ENCODE measurements around the gene TEX52. TPM values are rescaled to one million over a fixed set of nuclear protein-coding genes. Genes with fewer than 3 reads are reported as not detected.

TEX52 gene
- total and polyA plus RNA-seq, 2 experiments from 2014 or later: not detected

DNA sequence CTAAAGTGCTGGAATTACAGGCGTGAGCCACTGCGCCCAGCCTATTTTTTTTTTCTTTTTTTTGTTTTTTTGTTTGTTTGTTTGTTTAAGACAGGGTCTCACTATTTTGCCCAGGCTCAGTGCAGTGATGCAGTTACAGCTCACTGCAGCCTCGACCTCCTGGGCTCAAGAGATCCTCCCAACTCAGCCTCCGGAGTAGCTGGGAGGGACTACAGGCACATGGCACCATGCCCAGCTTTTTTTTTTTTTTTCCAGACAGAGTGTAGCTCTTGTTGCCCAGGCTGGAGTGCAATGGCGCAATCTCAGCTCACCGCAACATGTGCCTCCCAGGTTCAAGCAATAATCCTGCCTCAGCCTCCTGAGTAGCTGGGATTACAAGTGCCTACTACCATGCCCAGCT is 50.1 kb downstream of the TEX52 start:
- Mint-ChIP-seq H3K27ac (no peak overlapping the region), H3K27me3 (ENCODE audit: insufficient read depth, low read depth, poor library complexity) (peaks cover 8% of the 10 kb centered on the region), H3K4me3 (no peak overlapping the region), H3K9me3 (no peaks in the 10 kb centered on the region), H3K4me1 (peaks cover 3% of the 10 kb centered on the region), H3K36me3 (ENCODE audit: low read depth) (peaks cover 49% of the 10 kb centered on the region)
- Histone ChIP-seq H3K4me1 (ENCODE audit: insufficient read depth) (no peaks in the 10 kb centered on the region), H3K4me3 (no peak overlapping the region), H3F3A (replicated peaks; ENCODE audit: low read depth) (peaks cover 43% of the 10 kb centered on the region), H3K36me3 (ENCODE audit: insufficient read depth) (peaks cover 42% of the 10 kb centered on the region), H4K20me1 (replicated peaks; ENCODE audit: insufficient read depth) (peaks cover 7% of the 10 kb centered on the region), H2AFZ (no peak overlapping the region), H3K79me2 (replicated peaks; ENCODE audit: insufficient read depth) (no peaks in the 10 kb centered on the region; the same call in 1 of the 2 replicates), H3K27me3 (ENCODE audit: insufficient read depth) (no peaks in the 10 kb centered on the region), H3K4me2 (no peak overlapping the region), H3K27ac (ENCODE audit: low read depth) (no peak overlapping the region), H3K9me2 (ENCODE audit: insufficient read depth) (no peaks in the 10 kb centered on the region)
- DNase-seq (ENCODE audit: low spot score) (no peak), ATAC-seq (no peak)
- TF ChIP-seq CREB1 (CRISPR knock-in tag; IDR thresholded peaks at IDR 0.05; ENCODE audit: low read depth) (no peak), NANOG (IDR thresholded peaks at IDR 0.05; ENCODE audit: borderline replicate concordance) (no peak), POLR2AphosphoS5 (IDR thresholded peaks at IDR 0.05; ENCODE audit: low read depth) (no peak), STAT1 (IDR thresholded peaks at IDR 0.05; ENCODE audit: unreplicated experiment) (no peak), JUNB (IDR thresholded peaks at IDR 0.05; ENCODE audit: unreplicated experiment) (no peak), EZH2phosphoT487 (IDR thresholded peaks at IDR 0.05; ENCODE audit: unreplicated experiment) (no peak), ZNF114 (CRISPR knock-in tag; IDR thresholded peaks at IDR 0.05) (no peak), ZNF331 (CRISPR knock-in tag; IDR thresholded peaks at IDR 0.05; ENCODE audit: low read depth) (no peak)
- TF ChIP-seq, protein P1, sequence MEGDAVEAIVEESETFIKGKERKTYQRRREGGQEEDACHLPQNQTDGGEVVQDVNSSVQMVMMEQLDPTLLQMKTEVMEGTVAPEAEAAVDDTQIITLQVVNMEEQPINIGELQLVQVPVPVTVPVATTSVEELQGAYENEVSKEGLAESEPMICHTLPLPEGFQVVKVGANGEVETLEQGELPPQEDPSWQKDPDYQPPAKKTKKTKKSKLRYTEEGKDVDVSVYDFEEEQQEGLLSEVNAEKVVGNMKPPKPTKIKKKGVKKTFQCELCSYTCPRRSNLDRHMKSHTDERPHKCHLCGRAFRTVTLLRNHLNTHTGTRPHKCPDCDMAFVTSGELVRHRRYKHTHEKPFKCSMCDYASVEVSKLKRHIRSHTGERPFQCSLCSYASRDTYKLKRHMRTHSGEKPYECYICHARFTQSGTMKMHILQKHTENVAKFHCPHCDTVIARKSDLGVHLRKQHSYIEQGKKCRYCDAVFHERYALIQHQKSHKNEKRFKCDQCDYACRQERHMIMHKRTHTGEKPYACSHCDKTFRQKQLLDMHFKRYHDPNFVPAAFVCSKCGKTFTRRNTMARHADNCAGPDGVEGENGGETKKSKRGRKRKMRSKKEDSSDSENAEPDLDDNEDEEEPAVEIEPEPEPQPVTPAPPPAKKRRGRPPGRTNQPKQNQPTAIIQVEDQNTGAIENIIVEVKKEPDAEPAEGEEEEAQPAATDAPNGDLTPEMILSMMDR (conservative IDR thresholded peaks at IDR 0.05; ENCODE audit: low read depth in 2 of 2): no peak
- TF ChIP-seq, protein P2, sequence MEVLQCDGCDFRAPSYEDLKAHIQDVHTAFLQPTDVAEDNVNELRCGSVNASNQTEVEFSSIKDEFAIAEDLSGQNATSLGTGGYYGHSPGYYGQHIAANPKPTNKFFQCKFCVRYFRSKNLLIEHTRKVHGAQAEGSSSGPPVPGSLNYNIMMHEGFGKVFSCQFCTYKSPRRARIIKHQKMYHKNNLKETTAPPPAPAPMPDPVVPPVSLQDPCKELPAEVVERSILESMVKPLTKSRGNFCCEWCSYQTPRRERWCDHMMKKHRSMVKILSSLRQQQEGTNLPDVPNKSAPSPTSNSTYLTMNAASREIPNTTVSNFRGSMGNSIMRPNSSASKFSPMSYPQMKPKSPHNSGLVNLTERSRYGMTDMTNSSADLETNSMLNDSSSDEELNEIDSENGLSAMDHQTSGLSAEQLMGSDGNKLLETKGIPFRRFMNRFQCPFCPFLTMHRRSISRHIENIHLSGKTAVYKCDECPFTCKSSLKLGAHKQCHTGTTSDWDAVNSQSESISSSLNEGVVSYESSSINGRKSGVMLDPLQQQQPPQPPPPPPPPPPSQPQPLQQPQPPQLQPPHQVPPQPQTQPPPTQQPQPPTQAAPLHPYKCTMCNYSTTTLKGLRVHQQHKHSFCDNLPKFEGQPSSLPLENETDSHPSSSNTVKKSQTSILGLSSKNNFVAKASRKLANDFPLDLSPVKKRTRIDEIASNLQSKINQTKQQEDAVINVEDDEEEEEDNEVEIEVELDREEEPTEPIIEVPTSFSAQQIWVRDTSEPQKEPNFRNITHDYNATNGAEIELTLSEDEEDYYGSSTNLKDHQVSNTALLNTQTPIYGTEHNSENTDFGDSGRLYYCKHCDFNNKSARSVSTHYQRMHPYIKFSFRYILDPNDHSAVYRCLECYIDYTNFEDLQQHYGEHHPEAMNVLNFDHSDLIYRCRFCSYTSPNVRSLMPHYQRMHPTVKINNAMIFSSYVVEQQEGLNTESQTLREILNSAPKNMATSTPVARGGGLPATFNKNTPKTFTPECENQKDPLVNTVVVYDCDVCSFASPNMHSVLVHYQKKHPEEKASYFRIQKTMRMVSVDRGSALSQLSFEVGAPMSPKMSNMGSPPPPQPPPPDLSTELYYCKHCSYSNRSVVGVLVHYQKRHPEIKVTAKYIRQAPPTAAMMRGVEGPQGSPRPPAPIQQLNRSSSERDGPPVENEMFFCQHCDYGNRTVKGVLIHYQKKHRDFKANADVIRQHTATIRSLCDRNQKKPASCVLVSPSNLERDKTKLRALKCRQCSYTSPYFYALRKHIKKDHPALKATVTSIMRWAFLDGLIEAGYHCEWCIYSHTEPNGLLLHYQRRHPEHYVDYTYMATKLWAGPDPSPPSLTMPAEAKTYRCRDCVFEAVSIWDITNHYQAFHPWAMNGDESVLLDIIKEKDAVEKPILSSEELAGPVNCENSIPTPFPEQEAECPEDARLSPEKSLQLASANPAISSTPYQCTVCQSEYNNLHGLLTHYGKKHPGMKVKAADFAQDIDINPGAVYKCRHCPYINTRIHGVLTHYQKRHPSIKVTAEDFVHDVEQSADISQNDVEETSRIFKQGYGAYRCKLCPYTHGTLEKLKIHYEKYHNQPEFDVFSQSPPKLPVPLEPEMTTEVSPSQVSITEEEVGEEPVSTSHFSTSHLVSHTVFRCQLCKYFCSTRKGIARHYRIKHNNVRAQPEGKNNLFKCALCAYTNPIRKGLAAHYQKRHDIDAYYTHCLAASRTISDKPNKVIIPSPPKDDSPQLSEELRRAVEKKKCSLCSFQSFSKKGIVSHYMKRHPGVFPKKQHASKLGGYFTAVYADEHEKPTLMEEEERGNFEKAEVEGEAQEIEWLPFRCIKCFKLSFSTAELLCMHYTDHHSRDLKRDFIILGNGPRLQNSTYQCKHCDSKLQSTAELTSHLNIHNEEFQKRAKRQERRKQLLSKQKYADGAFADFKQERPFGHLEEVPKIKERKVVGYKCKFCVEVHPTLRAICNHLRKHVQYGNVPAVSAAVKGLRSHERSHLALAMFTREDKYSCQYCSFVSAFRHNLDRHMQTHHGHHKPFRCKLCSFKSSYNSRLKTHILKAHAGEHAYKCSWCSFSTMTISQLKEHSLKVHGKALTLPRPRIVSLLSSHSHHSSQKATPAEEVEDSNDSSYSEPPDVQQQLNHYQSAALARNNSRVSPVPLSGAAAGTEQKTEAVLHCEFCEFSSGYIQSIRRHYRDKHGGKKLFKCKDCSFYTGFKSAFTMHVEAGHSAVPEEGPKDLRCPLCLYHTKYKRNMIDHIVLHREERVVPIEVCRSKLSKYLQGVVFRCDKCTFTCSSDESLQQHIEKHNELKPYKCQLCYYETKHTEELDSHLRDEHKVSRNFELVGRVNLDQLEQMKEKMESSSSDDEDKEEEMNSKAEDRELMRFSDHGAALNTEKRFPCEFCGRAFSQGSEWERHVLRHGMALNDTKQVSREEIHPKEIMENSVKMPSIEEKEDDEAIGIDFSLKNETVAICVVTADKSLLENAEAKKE (CRISPR knock-in tag; IDR thresholded peaks at IDR 0.05): no peak
- TF ChIP-seq, protein P3, sequence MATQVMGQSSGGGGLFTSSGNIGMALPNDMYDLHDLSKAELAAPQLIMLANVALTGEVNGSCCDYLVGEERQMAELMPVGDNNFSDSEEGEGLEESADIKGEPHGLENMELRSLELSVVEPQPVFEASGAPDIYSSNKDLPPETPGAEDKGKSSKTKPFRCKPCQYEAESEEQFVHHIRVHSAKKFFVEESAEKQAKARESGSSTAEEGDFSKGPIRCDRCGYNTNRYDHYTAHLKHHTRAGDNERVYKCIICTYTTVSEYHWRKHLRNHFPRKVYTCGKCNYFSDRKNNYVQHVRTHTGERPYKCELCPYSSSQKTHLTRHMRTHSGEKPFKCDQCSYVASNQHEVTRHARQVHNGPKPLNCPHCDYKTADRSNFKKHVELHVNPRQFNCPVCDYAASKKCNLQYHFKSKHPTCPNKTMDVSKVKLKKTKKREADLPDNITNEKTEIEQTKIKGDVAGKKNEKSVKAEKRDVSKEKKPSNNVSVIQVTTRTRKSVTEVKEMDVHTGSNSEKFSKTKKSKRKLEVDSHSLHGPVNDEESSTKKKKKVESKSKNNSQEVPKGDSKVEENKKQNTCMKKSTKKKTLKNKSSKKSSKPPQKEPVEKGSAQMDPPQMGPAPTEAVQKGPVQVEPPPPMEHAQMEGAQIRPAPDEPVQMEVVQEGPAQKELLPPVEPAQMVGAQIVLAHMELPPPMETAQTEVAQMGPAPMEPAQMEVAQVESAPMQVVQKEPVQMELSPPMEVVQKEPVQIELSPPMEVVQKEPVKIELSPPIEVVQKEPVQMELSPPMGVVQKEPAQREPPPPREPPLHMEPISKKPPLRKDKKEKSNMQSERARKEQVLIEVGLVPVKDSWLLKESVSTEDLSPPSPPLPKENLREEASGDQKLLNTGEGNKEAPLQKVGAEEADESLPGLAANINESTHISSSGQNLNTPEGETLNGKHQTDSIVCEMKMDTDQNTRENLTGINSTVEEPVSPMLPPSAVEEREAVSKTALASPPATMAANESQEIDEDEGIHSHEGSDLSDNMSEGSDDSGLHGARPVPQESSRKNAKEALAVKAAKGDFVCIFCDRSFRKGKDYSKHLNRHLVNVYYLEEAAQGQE (IDR thresholded peaks at IDR 0.05; ENCODE audit: unreplicated experiment): no peak
- TF ChIP-seq, protein P4, sequence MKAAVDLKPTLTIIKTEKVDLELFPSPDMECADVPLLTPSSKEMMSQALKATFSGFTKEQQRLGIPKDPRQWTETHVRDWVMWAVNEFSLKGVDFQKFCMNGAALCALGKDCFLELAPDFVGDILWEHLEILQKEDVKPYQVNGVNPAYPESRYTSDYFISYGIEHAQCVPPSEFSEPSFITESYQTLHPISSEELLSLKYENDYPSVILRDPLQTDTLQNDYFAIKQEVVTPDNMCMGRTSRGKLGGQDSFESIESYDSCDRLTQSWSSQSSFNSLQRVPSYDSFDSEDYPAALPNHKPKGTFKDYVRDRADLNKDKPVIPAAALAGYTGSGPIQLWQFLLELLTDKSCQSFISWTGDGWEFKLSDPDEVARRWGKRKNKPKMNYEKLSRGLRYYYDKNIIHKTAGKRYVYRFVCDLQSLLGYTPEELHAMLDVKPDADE (IDR thresholded peaks at IDR 0.05): no peak

Data from GM23338 (cell line).